ENCODE measurements around the gene POLRMT.

DNA sequence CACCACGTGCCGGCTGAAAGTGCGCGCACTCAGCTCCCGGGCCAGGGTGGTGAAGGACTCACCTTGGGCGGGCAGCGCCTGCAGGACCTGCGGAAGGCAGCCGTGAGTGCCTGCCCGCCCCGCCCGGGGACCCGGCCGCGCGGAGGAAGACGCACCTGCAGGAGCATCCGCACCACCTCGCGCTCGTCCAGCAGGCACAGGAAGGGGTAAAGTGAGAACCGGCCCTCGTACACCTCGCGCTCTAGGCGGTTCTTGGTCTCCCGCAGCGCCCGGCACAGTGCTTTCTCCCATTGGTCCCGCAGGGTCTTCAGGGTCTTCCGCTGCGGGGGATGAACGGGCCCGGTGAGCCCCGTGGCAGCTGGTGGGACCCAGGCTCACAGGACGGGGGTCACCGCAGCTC, 10.7 kb downstream of the POLRMT start:
- TF ChIP-seq, protein P1, sequence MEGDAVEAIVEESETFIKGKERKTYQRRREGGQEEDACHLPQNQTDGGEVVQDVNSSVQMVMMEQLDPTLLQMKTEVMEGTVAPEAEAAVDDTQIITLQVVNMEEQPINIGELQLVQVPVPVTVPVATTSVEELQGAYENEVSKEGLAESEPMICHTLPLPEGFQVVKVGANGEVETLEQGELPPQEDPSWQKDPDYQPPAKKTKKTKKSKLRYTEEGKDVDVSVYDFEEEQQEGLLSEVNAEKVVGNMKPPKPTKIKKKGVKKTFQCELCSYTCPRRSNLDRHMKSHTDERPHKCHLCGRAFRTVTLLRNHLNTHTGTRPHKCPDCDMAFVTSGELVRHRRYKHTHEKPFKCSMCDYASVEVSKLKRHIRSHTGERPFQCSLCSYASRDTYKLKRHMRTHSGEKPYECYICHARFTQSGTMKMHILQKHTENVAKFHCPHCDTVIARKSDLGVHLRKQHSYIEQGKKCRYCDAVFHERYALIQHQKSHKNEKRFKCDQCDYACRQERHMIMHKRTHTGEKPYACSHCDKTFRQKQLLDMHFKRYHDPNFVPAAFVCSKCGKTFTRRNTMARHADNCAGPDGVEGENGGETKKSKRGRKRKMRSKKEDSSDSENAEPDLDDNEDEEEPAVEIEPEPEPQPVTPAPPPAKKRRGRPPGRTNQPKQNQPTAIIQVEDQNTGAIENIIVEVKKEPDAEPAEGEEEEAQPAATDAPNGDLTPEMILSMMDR (IDR thresholded peaks at IDR 0.05): no peak
- no peak for TF ChIP-seq POLR2A (IDR thresholded peaks at IDR 0.05)

Data from right lobe of liver (tissue), 4 donors.